Fibroblast of the aortic adventitia (primary cell): ENCODE data around the gene KCNC1. TPM values are rescaled to one million over a fixed set of nuclear protein-coding genes. Genes with fewer than 3 reads are reported as not detected.

Source experiments
- DNase-seq: peaks from one replicate; pipeline ENCODE4 v3.0.0-alpha.2; 2010; ENCODE audit warnings: low read depth
- H3K4me3 ChIP-seq: 2 replicates; pipeline ENCODE4 v1.5.1; 2011; ENCODE audit warnings: low read depth, mild to moderate bottlenecking, control low read depth, low read length, moderate library complexity
- total RNA-seq: library from RNA; depleted of rRNA; stranded (reverse); fragments of >200 nt; gene quantifications from 2 replicates; pipeline ENCODE4 v1.2.3, GENCODE V29; 2012; ENCODE audit warnings: low replicate concordance
- TF ChIP-seq, protein P1 (sequence below): IDR thresholded peaks from 2 replicates; pipeline ENCODE4 v1.5.1; 2011; ENCODE audit warnings: mild to moderate bottlenecking, low read length, control low read depth, inconsistent platforms; ENCODE audit not compliant: insufficient read depth

KCNC1 gene
- total RNA-seq, 1 donor, result not detected

DNA sequence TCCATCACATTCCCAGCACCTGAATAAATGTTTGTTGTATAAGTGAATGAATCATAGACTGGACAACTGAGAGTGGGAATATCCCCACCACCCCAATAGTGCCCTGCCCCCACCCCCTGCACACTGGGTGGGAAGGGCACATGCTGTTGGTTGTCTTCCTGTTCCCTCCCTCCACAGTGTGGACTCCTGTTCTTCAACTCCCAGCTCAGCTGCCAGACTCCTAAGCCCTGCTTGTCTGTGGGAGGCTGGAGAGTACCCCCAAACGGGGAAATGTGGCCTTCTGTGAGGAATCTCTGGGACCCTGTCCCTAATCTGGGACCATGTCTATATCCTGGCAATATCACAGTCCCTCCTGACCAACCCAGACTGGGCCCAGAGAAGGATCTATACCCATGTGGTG, 20.7 kb upstream of the KCNC1 start:
- TF ChIP-seq, protein P1, sequence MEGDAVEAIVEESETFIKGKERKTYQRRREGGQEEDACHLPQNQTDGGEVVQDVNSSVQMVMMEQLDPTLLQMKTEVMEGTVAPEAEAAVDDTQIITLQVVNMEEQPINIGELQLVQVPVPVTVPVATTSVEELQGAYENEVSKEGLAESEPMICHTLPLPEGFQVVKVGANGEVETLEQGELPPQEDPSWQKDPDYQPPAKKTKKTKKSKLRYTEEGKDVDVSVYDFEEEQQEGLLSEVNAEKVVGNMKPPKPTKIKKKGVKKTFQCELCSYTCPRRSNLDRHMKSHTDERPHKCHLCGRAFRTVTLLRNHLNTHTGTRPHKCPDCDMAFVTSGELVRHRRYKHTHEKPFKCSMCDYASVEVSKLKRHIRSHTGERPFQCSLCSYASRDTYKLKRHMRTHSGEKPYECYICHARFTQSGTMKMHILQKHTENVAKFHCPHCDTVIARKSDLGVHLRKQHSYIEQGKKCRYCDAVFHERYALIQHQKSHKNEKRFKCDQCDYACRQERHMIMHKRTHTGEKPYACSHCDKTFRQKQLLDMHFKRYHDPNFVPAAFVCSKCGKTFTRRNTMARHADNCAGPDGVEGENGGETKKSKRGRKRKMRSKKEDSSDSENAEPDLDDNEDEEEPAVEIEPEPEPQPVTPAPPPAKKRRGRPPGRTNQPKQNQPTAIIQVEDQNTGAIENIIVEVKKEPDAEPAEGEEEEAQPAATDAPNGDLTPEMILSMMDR, result no peak
- H3K4me3 ChIP-seq, result no peak overlapping the region
- no peak for DNase-seq

DNA sequence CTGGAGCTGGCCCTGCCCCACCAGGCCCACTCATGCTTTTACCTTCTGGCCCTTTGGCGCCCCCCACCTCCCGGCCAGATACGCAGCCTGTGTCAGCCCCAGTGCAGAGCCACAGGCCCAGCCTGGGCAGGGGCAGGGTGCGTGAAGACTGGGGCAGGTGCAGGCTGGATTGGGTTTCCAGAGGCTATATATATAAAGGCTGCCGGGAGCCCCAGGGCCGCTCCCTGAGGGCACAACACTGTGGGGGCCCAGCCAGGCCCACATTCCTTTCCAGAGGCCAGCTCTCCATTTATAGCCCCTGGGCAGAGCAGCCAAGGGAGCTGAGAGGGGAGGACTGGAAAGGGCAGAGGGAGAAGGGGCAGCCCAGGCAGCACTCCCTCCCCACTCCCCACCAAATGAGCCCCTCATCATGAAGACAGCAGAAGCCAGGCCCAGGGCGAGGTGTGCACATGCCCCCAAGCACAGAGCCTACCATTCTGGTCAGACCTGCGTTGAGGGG, 20.2 kb upstream of the KCNC1 start:
- DNase-seq, result no peak
- TF ChIP-seq, protein P1, result no peak
- H3K4me3 ChIP-seq, result no peak overlapping the region

DNA sequence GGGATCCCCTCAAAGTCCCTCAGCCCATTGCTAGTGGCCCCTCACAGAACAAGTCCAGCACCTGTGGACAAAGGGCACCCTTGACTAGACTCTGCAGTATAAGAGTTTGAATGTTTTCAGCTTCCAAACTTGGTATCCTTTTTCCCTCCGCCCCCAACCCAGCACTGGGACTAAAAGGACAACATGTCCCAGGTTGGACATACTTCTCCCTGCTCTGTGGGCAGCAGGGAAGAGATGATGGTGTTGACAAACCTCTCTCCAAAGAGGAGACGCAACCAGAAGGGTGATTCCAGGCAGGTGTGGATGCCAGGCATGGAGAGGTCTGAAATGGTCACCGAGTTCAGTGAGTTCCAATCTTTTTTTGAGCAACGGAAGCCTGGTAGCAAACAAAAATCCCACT, 19.7 kb upstream of the KCNC1 start:
- TF ChIP-seq, protein P1, result no peak
- H3K4me3 ChIP-seq, result no peak overlapping the region
- DNase-seq, result no peak

DNA sequence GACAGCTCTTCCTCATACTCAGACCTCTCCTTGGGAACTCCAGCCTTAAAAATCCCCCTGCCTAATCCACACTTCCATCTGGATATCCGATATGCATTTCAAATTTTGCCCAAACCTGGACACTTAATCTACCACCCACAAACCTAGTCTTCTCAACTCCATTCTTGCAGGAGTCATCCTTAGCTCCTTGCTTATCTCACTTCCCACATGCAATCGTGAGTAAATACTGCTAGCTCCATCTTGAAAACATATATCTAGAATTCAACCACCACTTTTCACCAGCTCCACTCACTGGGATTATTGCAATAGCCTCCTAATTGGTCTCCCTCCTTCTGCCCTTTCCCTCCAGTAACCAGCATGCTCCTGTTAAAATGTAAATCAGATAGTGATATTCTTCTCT, 17.8 kb upstream of the KCNC1 start:
- H3K4me3 ChIP-seq, result no peak overlapping the region
- TF ChIP-seq, protein P1, result no peak
- DNase-seq, result no peak

DNA sequence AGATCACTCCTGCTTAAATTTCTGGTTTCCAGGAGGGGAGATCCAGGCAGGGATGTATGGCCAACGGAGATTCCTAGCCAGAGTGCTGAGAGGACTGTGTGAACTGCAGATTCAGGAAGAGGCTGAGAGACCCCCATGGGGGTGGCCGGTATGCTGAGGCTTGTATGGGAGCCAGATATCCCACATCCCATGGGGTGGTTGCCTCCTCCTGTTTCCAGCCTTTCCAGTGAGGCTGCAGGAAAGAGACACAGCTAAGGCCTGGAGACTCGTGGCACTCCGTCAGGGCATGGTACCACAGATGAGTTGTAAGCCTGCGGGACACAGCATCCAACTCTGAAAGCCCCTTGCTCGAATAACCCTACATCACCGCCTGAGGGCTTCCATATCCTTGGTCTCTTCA, 16.6 kb upstream of the KCNC1 start:
- no peak for DNase-seq
- TF ChIP-seq, protein P1, result no peak
- no peak overlapping the region for H3K4me3 ChIP-seq

DNA sequence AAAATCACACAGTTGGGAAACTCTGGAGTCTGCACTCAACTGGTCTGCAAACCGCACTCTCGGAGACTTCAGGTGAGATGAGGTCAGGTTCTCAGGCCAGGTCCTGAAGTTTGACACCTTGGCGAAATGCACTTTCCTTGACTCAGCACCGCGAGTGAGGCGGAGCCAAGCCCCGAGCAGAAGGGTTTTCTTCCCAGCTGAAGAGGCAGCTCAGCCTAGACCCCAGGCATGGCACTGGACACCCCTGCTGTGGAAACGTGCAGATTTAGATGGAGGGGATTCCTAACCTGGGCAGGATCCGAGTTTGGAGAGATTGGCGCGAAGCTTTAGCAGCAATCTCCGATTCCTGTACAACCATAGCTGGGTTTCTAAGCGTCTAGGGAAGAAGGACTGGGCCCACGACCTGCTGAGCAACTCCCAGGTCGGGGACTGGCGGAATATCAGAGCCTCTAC, 16.0 kb upstream of the KCNC1 start:
- TF ChIP-seq, protein P1, result no peak
- H3K4me3 ChIP-seq, result no peak overlapping the region
- no peak for DNase-seq

DNA sequence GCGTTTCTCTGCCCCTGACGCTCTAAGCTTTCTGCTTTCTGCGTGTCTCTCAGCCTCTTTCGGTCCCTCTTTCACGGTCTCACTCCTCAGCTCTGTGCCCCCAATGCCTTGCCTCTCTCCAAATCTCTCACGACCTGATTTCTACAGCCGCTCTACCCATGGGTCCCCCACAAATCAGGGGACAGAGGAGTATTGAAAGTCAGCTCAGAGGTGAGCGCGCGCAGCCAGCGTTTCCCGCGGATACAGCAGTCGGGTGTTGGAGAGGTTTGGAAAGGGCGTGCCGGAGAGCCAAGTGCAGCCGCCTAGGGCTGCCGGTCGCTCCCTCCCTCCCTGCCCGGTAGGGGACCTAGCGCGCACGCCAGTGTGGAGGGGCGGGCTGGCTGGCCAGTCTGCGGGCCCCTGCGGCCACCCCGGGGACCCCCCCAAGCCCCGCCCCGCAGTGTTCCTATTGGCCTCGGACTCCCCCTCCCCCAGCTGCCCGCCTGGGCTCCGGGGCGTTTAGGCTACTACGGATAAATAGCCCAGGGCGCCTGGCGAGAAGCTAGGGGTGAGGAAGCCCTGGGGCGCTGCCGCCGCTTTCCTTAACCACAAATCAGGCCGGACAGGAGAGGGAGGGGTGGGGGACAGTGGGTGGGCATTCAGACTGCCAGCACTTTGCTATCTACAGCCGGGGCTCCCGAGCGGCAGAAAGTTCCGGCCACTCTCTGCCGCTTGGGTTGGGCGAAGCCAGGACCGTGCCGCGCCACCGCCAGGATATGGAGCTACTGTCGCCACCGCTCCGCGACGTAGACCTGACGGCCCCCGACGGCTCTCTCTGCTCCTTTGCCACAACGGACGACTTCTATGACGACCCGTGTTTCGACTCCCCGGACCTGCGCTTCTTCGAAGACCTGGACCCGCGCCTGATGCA, 15.3 kb upstream of the KCNC1 start, which contains the start of gene MYOD1:
Gene MYOD1 (plus strand): TSS at position 544 of the 910 bp plus-strand sequence. CDS start 212 bp downstream, at position 756.
- DNase-seq, result no peak
- H3K4me3 ChIP-seq, result no peak within 1 kb of the TSS
- TF ChIP-seq, protein P1, result no peak
